HG02588 (cell line): ENCODE results near the gene PDIK1L.

ENCODE experiments used
- ATAC-seq: cut with Tn5 transposase; IDR thresholded peaks from one replicate; pipeline ENCODE4 v1.9.1; 2021; ENCODE audit warnings: mild to moderate bottlenecking, moderate library complexity; ENCODE audit not compliant: unreplicated experiment

The PDIK1L gene

DNA sequence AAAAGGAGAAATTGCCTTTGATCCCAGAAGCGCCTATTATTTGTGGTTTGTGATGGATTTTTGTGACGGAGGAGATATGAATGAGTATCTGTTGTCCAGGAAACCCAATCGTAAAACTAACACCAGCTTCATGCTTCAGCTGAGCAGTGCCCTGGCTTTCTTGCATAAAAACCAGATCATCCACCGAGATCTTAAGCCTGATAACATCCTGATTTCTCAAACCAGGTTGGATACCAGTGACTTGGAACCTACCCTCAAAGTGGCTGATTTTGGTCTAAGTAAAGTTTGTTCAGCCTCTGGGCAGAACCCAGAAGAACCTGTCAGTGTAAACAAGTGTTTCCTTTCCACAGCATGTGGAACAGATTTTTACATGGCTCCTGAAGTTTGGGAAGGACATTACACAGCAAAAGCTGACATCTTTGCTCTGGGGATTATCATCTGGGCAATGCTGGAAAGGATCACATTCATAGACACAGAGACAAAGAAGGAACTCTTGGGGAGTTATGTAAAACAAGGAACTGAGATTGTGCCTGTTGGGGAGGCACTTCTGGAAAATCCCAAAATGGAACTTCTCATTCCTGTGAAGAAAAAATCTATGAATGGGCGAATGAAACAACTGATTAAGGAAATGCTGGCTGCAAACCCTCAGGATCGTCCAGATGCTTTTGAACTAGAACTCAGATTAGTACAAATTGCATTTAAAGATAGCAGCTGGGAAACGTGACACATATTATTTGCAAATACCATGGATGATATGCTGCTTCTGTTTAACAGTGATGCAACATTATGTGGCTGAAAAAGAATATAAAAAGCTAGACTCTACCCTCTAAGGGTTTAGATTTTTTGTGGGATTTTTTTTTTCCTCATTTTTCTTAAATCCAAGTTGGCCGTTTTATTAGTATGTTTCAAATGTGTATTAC is 10.5 kb downstream of the PDIK1L start:
- ATAC-seq: no peak

DNA sequence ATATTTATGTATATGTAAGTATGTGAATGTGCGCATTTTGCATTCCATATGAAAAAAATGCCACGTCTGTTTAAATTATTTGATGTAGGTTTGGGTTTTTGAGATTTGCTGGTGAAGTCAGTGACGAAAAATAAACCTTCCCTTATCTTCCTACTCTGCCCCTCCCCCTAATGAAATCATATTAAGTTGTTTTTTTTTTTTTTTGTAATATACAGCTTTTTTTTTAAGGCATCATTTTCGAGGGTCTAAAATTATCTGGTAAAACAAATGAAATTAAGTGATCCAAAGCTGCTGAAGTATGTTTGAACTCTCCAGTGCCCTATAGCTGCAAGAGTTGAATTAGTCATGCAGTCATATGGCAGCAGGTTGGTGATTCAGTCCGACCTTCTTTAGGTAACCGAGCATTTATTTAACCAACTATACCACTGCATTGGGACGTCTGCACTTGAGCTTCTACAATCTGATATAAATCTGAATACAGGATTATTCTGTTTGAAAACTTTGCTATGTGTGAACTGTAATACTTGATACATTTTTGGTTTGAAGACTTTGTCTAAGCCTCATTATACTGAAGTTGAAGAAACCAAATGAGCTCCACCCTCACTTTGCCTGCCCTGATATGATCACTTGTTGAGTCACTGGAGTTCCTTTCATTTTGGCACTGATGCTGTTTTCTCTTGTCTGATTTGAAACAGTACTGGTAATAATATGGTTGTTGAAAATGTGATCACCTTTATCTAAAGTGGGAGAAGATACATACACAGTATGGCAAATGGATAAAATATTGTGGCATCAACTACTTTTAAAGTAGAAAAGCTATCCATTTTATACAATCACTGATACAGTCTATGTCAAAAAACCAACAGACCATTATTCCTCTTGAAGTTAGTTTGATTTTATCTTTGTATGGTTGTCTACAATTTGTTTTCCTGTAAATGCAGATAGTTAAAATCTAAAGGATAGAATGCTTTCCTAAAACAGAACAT is 11.7 kb downstream of the PDIK1L start:
- ATAC-seq: no peak

DNA sequence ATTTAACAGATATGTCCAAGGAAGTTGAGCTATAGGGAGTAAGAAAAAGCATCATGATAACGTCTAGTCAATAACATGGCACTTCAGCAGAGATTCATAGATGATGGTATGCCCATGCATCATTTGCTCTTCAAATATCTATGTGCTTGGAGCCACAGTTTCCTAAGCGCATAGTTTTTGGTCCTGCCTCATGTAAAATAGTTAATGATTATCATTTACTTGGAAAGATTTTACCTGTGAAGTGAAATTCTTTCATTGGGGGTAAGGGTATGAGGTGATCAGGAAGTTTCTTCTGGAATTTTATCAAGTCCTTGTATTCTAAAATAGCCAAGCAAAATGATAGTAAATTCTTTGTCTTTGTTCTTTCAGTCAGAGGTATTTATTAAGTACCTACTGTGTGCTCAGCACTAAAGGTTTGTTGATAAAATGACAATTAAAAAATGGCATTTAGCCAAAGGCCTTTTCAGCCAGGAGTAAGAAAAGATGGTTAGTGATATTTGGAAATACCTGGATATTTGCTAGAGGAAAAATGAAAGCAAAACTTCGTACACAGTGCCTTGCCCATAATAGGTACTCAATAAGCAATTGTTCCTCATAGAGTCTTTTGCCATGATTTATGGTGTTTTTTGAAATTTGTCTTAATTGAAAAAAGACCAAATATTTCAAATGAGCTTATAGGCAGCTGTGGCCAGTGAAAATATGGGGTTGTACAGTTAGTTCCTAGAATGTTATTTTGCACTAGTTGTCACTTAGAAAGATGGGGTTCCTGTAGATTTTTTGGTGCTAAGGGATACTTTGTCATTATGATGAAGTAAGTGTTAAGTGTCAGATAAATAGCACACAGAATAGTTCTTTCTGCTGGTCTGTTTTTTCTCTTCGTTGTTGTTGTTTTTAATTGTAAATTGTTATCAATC is 13.1 kb downstream of the PDIK1L start:
- no peak for ATAC-seq

DNA sequence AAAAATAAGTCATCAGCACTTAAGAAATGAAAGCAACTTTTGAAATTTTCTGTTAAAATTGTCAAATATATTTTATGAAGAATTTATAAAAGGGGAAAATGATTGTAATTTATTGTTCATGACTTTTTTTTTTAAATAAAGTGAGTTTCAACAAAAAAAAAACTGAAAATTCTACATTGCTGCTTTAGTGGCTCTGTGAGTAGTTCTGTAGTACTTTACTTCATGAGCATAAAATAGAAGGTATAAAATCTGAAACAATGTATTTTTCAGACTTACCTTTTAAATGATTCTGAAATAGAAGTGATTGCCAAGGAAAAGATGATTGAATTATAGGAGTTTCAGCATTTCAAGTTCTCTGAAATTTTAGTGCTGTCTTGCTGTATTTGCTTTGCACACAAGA is 13.8 kb downstream of the PDIK1L start:
- no peak for ATAC-seq

DNA sequence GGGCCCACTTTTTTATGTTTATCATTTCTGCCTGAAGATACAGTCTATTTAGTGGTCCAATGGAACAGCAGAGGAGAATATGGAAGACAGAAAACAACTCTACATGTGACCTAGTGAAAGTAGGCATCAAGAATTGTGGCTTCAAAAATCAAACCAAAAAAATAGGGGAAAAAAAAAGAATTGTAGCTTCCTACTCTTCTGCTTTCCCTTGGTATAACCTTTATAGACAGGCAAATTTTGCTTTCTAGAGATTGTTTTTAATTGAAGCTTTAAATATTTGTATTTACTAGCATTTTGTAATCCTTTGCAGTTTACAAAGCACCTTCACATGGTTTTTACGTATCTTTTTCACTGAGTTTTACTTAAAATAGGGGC is 14.3 kb downstream of the PDIK1L start:
- no peak for ATAC-seq

DNA sequence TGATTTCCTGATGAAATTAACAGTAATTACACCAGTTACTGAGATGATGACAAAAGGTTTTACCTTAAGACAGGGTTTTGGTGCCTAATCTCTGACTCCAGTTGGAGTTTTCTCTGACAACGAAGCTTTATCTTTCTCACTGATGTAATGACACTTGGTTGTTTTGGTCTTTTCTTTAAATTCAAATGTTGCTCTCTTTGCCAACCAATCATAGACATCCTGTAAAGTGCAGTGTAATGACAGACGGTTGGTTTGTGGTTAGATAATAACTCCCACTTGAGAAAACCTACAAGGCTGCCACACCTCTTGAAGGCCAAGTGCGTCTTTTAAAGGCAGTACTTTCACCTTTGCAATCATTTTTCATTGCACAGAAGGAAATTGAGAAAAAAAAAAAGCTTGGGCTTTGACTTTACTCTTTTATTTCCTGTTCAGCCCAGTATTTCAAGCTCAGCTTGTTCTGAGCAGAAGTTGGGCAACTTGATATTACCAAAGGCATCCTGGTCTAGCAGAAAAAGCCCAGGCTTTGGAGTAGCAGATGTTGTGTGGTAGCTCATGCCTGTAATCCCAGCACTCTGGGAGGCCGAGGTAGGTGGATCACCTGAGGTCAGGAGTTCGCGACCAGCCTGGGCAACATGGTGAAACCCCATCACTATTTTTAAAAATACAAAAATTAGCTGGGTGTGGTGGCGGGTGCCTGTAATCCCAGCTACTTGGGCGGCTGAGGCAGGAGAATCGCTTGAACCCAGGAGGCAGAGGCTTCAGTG is 14.9 kb downstream of the PDIK1L start:
- ATAC-seq: no peak

DNA sequence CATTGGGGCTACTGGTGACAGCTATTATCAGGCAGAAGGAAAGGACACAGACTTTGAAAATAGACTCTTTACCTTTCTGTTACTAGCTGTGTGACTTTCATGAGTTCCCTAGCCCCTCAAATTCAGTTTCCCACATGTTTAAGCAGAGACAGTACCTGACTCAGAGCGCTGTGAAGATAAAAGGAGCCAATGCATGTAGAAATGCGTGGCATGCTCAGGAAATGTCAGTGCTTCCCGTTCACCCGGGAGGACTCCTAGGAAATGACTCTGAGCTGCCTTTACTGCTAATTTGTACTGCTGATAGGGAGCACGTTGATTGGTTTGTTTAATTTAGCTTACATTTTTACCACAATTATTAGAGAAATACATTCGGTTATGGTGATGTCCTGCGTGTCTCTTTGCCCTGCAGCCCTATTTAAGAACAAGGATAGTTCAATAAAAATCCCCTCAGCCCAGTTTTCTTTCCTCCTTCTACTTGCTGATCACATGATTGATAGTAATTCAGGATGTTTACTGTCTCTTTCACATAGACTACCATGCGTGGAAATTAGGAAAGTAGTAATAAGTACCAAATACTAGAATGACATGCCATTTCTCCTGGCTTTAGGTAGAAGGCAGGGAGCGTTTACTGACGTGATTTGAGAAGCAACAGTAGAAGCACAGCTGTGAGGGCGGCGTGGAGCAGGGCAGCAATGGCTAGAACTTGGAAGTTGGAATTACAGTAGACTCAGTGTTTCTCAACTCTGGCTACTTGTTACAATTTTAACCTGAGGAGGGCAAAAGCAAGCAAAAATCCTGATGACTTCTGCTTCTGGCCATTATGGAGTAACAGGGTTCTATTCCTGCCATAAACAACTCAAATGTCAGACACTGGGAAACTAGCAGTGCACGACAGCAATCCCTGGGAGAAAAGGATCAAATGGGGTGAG is 15.9 kb downstream of the PDIK1L start:
- no peak for ATAC-seq

DNA sequence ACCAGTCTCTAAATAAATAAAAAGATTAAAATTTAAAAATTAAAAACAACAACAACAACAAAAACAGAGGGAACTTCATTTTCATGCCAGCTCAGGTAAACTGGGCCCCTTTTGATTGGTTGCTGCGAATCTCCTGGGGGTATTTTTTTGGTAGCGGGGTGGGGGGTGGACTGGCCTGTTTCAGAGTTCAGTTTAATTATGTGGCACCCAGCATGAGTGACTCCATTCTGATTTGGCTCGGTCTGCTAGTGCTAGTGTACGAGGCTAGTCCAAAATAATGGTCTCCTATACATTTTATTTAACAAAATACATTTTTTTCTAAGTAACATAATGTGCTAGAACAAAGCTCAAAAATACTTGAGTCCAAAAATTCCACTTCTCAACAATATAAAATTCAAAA is 18.2 kb downstream of the PDIK1L start:
- ATAC-seq: no peak

DNA sequence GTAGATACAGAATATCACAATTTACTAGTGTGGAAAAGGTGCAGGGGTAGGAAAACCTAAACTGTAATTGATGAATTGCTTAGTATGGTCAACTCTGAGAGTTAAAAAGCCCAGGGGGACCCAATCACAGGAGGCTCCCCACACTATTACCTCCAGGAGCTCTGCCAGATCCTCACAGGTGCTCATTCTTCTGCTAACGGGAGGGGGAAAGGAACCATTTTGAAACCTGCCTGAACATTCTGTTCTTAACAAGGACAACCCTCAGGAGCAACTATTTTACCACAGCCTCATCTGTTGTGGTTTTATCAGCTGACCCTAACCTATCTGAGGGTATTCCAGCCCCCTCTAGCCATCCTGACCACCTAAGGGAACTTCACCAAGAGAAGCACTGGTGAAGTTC is 19.1 kb downstream of the PDIK1L start:
- ATAC-seq: no peak

DNA sequence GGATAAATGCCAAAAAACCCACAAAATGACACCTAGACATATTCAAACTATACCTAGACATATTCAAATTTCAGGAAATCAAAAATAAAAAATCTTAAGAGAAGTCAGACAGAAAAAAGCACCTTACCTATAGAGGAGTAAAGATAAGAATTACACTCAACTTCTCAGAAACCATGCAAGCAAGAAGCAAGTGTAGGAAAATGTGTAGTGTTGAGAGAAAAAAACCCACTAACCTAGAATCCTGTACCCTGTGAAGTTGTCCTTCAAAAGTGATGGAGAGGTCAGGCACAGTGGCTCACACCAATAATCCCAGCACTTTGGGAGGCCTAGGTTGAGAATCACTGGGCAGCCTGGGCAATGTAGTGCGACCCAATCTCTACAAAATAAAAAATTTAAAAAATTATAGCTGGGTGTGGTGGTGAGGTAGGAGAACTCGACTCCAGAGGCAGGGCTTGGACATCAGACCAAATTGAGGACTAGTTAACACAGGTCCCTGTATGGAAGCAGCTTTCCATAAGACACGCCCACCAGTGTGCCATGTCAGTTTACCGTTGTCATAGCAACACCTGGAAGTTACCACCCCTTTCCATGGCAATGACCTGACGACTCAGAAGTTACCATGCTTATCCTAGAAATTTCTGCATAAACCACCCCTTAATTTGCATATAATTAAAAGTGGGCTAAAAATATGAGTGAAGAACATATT is 20.7 kb downstream of the PDIK1L start:
- no peak for ATAC-seq

DNA sequence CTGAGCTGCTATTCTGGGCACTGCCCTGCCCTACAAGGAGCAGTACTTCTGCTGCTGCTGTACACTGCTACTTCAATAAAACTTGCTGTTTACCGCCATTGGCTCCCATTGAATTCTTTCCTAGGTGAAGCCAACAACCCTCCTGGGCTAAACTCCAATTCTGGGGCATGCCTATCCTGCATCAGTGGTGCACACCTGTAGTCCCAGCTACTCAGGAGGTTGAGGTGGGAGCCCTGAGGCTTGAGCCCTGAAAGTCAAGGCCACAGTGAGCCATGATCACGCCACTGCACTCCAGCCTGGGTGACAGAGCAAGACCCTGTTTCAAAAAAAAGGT is 21.2 kb downstream of the PDIK1L start:
- no peak for ATAC-seq

DNA sequence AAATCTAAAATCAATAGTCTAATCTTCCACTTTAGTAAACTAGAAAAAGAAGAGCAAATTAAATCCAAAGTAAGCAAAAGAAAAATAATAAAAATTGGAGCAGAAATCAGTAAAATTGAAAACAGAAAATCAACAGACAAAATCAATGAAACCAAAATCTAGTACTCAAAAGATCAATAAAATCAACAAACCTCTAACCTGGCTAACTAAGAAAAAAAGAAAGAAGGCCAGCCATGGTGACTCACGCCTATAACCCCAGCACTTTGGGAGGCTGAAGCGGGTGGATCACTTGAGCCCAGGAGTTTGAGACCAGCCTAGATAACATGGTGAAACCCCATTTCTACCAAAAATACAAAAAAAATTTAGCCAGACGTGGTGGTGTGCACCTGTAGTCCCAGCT is 22.8 kb downstream of the PDIK1L start:
- no peak for ATAC-seq

DNA sequence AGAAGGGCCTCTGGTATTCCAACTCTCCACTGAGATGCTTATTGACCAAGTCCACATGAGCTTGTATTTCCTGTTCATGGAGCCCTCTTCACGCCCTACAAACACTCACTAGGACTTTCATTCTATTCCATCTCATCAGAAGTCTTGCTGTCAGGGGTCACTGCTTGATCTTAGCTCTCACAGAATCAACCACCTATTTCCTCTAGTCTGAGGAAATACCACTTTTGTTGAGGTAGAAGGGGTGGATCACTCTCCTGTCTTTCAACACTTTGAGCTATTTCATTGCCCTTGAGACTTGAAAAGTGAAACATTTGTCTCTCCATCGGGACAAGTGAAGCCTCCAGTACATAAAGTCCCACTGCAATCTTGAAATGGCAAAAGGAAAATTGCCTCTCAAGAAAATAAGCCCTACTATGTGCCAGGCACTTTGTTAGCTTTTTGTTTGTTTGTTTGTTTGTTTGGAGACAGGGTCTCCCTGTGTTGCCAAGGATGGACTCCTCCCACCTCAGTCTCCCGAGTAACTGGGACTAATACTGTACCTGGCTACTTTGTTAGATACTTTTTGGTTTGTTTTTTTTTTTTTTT is 27.4 kb downstream of the PDIK1L start:
- no peak for ATAC-seq

DNA sequence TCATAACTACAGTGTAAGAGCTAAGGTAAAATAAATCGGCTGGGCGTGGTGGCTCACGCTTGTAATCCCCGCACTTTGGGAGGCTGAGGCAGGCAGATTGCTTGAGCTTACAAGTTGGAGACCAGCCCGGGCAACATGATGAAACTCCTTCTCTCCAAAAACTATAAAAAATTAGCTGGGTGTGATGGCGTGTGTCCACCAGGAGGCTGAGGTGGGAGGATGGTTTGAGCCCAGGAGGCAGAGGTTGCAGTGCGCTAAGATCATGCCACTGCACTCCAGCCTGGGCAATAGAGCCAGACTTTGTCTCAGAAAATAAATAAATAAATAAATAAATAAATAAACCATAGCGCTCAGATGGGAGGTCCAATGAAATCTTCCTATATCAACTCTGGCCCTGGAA is 30.5 kb downstream of the PDIK1L start:
- ATAC-seq: no peak

DNA sequence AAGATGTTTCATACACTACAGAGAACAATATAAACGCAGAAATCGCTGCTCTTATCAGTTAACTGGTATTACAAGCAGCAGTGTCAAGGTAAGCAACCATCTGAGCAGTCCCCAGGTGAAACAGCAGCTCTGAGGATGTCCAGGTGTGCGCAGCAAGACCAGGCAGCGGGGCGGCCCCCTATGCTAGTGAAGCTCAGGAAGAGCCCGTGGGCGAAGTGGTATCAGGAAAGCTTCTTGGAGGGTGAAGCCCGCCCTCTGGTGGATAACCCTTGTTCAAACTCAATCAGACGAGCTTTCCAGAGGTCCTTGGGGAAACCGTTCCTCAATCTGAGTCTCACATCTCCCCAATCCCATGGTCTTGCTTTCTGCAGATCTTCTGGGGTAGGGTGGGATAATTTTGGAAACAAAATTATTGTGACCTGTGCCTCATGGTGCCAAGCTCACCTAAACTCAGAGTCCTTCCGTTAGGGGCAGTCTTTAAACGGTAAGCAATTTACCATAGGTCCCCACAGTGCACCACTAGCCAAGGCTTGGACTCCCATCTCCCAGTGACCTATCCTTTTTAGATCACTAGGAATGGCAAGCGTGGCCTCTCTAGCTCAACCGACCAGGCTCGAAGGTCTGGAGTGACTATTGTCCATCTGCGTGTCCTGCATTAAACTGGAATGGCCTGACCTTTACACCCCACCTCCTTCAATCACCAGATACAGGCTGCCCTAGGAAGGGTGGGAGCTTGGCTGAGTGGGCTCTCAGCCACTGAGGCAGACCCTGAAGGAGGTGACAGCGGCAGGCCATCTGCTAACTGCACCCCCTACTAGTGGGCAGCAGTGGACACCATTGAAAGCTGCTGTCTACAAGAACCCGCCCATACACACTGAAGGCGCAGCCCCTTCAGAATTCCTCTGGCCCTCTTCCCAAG is 33.7 kb downstream of the PDIK1L start:
- no peak for ATAC-seq

DNA sequence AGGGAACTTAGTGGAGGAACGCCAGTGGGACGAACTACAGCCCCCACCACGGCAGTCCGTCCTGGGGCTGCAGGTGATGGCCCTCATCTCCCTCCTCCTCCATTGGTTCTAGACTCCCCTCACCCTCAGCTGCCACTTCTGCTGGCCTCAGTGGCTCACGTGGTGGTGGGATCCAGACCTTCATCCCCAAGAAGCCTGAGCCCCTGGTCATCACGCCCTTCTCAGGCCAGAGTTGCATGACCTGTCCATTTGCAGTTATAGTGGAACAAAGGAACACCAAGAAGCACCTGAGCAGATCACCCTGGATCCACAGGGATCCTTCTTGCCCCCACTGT is 34.3 kb downstream of the PDIK1L start:
- ATAC-seq: no peak

DNA sequence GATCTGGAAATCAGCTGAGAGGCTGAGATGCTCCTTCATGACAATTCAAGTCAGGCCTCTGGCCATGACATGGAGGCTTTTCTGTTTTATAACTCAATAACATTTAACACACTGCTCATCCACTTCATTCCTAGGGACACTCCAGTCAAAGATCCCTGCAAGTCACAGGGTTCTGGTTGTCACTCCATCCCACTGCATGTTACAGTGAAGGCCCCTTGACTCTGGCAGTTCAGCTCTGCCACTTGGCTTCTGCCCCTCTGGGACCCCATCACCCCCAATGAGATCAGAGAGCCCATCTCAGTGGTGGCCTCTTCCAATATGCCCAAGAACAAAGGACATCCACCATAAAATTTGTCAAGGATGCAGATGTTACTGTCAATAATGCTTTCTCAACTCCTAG is 37.3 kb downstream of the PDIK1L start:
- ATAC-seq: no peak
